A549 (cell line): ENCODE results near the gene SH3RF1.

Experiments
- CBX8 ChIP-seq: fragments of 200-600 bp; sonication (generic); IDR thresholded peaks from 2 replicates; pipeline ENCODE4 v1.6.1; 2016
- CEBPB ChIP-seq, 2 experiments: fragments of >200 bp in 1 of 2; sonication (Bioruptor Twin) in 1 of 2; formaldehyde crosslinking in 1 of 2; IDR thresholded peaks; 2 replicates each; pipeline ENCODE4 v1.6.1; 2012 to 2016
- CTCF ChIP-seq: fragments of >200 bp; sonication (Bioruptor Twin); formaldehyde crosslinking; IDR thresholded peaks from 3 replicates; pipeline ENCODE4 v1.5.1; 2016
- EP300 ChIP-seq, 2 experiments: fragments of >200 bp; sonication (Bioruptor Twin); formaldehyde crosslinking; IDR thresholded peaks; 2 replicates in 1 of 2; 3 replicates in 1 of 2; pipeline ENCODE4 v1.6.1; 2016 to 2017
- FOSB ChIP-seq: fragments of 250-450 bp; sonication (Bioruptor Pico); IDR thresholded peaks from 2 replicates; pipeline ENCODE4 v1.5.0; 2020; ENCODE audit warnings: mild to moderate bottlenecking, moderate library complexity
- KDM1A ChIP-seq: fragments of 200-600 bp; sonication (generic); IDR thresholded peaks from 2 replicates; pipeline ENCODE4 v1.6.1; 2016; ENCODE audit warnings: low read depth, mild to moderate bottlenecking
- MAFK ChIP-seq: fragments of 450-650 bp; IDR thresholded peaks from 2 replicates; pipeline ENCODE4 v1.6.1; 2014; ENCODE audit not compliant: partially characterized antibody
- MAX ChIP-seq: IDR thresholded peaks from 2 replicates; pipeline ENCODE4 v1.6.1; 2012
- PHF8 ChIP-seq: fragments of 200-600 bp; sonication (generic); IDR thresholded peaks from 2 replicates; pipeline ENCODE4 v1.6.1; 2016; ENCODE audit warnings: low read depth, mild to moderate bottlenecking, antibody characterized with exemption, moderate library complexity, borderline replicate concordance
- POLR2A ChIP-seq: IDR thresholded peaks from 2 replicates; pipeline ENCODE4 v1.6.1; 2012; ENCODE audit warnings: mild to moderate bottlenecking, low read length
- POLR2AphosphoS2 ChIP-seq: conservative IDR thresholded peaks from 2 replicates; pipeline ENCODE4 v1.6.1; 2012; ENCODE audit warnings: low read length, improper control_type of control experiment, inconsistent platforms
- SMC3 ChIP-seq: fragments of >200 bp; sonication (Bioruptor Twin); formaldehyde crosslinking; IDR thresholded peaks from 3 replicates; pipeline ENCODE4 v1.6.1; 2018; ENCODE audit warnings: inconsistent platforms

GRCh38 chr4:169071747-169072146 lies 199.0 kb downstream of the SH3RF1 start:
- no peak for TF ChIP-seq POLR2A
- no peak for TF ChIP-seq EP300 (IDR thresholded peaks at IDR 0.05)
- TF ChIP-seq CBX8, result no peak
- no peak for TF ChIP-seq MAX
- TF ChIP-seq SMC3, result no peak
- no peak for TF ChIP-seq CEBPB (IDR thresholded peaks at IDR 0.05)
- TF ChIP-seq POLR2AphosphoS2, result no peak
- TF ChIP-seq KDM1A, result no peak
- TF ChIP-seq FOSB, result no peak
- no peak for TF ChIP-seq CTCF
- no peak for TF ChIP-seq PHF8
- TF ChIP-seq MAFK, result no peak
